ENCODE results near the gene ADAM12.
"Not testable (repeated sequence)": the region's sequence is repeated elsewhere in the genome, so short reads cannot be mapped to it uniquely, and the experiment has no call there.

Gene ADAM12

DNA sequence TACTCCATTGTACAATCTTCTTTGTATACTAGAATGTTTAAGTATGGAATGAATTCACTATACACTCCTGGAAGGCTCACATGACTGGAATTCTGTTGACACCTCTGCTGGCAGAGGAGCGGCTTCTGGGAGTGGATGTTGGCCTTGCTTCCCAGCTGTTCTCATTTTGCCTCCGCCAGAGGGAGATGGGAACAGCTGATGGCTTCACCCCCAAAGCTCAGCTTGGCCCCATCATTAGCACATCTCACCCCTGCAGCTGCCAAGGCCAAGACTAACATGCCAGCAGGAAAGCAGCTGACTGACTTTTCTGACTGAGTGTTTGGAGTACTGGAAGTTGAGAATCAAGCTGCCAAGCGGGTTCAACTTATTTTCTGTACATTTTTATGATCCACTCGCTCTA lies 15.1 kb downstream of the ADAM12 start:
- DNase-seq = no peak

DNA sequence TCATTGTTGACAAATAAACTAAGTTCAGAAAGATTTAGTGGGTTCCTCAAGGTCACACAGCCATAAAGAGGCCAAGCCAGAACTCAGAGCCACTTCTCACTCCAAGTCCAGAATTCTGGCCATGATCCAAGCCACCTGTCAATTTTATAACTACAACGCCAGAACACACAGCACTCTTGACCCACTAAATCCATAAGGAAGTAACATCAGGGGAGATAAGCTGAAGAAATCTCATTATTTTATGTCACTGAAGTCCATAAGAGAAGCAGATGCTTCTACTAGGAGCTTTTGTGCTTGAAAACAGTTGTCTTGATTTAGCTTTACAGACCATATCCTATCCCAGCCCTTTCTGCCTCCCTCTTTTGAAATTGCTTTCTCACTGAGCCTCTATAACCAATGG lies 15.9 kb downstream of the ADAM12 start:
- no peak for DNase-seq

DNA sequence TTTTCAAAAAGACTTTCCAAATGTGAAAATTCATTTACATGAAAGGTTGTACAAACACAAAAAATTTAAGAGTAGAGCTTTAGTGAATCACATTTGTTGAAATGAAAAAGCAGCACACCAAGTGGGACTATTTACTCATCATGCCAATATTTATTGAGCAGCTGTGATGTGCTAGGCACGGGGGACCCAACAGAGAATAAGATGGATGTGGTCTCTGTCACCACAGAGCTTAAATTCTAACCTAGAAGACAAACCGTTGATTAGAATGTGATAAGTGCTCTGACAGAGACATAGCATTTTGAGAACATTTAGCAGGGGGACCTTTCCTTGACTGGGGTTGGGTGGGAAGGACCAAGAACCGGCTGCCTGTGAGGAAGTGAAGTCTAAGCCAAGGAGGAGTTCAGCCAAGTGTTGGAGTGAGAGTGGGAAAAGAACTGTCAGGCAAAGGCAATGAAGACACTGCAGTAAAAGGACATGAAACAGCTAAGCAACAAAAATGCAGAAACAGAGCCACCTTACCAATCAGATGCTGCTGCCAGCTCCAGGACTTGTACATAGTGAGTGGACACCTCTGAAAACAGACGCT lies 19.1 kb downstream of the ADAM12 start:
- no peak for DNase-seq

DNA sequence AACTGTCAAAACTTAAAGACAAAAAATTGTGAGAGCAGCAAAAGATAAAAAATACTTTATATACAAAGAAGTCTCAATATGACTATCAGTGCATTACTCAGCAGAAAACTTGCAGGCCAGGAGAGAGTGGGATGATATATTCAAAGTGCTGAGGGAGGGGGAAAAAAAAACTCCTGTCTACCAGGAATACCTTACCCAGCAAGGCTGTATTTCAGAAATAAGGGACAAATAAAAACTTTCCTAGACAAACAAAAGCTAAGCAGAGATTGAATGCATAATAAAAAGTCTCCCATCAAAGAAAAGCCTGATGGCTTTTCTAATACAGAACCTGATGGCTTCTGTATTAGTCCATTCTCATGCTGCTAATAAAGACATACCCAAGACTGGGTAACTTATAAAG lies 31.1 kb downstream of the ADAM12 start:
- DNase-seq = no peak

DNA sequence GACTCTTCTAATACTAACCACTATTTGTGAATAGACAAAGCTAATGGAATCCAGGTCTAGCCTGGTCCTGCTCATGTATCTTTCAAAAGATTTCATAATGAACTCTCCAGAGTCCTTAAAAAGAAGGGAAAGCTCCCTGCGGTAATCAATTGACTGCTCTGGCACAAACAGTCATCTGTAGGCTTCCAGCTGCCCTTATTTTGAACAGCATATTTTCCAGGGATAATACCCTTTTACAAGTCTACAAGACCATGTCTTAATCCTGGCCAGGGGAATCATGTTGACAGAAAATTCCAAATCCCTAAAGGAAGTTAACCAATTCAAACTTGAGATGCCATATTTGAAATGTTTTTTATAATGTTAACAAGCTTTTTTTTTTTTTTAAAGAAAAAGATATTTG lies 34.6 kb downstream of the ADAM12 start:
- no peak for DNase-seq

DNA sequence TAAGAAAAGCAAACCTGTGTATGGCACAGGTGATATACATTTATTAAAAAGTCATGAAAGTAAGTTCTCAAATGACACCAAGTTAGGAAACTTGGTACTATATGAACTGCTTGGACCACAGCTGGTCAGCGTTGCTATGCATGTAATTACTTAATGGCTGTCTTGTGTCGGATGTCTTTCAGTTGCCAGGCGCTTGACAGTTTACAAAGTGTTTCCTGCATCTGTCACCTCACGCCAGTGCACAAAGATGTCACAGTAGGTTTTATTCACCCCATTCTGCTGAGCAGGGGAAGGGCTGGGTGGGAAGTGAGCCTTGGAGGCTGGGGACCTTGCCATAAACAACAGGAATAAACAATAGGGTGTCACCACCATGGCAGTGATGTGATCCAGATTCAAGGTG lies 35.8 kb downstream of the ADAM12 start:
- DNase-seq = no peak

DNA sequence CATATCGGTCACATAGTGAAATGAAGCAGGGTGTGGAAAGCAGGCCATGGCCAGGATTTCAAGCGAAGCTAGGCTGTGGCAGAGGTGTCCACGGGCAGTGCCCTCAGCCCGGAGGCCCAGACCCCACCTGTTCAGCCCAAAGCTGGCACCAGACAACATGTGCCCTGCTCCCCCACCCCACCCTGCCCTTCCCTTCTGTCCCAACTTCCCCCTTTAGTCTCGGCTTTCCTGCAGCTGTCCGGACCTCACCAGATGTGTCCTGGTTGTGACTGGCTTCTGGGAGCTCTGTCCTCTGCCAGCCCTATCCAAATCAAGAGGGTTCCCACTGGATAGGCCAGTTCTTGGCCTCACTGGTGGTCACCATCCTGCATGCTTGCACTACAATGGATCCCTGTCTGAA lies 37.3 kb downstream of the ADAM12 start:
- no peak for DNase-seq

DNA sequence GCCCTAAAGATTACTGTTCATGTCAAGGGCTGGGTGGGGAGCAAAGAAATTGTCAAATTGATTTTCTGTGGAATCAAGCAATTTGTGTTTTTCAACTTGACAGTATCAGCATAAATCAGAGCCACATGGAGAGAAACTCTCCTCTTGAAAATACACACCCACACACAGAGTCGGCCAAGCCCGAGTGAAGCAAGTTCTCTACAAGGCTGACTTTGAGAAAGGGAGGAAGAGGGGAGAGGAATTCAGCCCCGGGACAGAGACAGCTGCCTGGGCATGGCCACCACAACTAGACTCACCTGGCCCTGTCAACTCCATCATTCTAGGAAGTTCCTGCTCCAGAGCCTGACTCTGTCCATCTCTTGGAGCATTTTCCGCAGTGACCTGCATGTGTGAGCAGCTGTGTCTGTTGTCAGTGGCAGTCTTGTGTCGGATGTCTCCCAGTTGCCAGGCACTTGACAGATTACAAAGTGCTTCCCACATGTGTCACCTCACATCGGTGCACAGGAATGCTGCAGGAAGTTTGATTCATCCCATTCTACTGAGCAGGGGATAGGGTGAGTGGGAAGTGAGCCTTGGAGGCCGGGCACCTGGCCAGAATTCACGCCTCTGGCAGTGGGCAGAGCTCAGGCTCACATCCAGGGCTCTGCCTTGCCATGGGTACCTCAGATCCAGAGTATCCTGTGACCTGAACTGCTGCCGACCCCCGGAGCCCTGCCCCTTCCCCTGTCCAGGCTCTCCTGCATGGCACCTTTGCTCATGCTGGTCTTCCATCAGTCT lies 37.9 kb downstream of the ADAM12 start:
- no peak for DNase-seq

DNA sequence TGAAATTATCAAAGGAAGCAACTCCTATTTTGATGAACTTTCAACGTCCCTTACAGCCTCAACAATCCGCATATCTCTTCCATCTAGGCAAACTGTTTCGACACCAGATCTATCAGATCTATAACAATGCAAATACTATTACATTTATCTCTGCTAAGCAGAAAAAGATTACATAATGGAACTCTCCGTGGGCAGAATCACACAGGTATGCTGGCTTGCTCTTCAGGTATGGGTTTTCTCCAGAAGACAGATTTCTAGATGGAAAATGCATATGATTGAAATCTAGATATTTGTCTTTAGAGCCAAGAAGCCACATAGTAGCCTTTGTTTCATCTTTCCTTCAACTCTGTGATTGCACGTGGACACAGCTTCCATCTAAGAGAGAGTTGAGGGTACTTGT lies 38.6 kb downstream of the ADAM12 start:
- DNase-seq = no peak

DNA sequence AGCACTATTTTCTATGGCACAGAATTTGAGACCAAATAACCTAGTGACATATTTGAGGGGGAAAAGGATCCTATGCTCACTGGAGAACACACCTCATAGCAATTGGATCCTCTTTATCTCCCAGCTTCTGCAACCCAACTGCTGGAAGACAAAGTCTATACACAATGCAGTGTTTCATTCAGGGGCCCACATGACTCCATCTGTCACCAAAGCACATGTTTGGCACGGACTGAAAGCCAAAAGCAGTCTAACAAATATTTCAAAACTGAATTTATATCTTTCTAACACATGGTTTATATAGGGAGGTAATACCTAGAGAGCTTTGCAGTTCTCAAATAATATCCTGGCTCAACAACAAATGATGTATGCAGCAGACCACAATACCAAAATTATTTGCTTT lies 39.2 kb downstream of the ADAM12 start:
- no peak for DNase-seq

DNA sequence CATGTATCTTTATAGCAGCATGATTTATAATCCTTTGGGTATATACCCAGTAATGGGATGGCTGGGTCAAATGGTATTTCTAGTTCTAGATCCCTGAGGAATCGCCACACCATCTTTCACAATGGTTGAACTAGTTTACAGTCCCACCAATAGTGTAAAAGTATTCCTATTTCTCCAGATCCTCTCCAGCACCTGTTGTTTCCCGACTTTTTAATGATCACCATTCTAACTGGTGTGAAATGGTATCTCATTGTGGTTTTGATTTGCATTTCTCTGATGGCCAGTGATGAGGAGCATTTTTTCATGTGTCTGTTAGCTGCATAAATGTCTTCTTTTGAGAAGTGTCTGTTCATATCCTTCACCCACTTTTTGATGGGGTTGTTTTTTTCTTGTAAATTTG lies 44.8 kb downstream of the ADAM12 start:
- DNase-seq = not testable (repeated sequence)

DNA sequence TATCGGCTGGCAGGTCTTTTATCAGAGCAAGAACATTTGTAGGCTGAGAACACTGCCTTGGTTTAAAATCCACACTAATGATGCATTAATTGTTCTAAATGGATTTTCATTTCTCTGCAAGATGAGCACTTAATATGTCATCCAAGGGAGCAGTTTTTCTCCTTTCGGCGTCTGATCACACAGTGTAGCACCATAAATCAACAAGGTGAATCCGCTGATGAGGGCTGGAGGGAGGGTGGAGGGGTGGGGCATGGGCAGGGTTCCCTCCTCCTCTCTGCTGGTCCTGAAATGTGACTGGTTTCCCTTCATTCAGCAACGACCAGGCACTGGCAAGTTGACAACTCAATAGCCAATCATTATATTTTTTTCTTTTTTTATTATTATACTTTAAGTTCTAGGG lies 45.6 kb downstream of the ADAM12 start:
- no peak for DNase-seq

DNA sequence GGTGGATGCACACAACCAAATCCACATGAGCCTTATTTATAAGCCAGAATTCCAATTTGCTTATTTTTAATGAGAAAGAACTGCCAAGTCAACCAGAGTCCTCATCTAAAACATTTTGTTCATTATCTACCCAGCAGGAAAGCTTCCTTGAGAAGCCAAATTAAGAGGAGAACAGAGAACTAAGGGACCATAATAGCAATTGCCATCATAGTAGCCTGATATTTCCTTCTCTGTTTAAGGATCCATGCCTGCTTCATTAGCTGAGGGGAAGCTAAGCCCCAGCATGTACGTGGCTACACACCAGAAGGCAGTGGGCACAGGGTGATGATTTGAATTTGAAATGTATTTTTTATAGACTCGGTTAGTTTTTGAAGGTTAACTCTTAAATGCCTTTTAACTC lies 46.8 kb downstream of the ADAM12 start:
- DNase-seq = no peak

DNA sequence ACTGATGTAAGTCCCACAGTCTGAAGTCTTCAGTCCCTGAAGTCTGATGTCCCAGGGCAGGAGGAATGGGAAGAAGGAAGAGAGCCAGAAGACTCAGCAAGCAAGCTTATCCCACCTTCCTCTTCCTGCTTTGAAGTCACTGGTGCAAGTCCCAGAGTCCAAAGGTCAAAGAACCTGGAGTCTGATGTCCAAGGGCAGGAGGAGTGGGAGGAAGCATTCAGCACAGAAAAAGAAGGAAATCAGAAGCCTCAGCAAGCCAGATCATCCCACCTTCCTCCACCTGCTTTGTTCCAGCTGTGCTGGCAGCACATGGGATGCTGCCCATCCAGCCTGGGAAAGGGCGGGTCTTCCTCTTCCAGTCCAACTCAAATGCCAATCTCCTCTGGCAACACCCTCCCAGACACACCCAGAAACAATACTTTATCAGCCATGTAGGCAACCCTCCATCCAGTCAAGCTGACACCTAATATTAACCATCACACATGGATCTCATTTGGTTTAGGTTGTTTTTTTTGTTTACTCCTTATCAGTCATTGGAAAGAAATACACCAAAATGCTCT lies 50.9 kb downstream of the ADAM12 start:
- DNase-seq = no peak

DNA sequence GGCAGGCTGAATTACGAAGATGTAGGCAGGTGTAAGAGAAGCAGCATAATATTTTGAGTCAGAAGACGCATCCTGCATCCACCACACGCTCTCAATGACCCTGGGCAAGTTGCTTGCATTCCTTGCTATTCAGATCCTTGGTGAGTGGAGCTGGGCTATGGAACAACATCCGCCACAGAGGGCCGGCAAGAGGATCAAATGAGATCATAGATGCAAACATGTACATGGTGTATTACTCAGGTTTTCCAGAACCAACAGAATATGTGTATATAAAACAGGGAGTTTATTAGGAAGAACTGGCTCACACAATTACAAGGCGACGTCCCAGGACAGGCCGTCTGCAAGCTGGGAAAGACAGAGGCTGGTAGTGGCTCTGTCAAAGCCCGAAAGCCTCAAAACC lies 51.5 kb downstream of the ADAM12 start:
- DNase-seq = no peak

DNA sequence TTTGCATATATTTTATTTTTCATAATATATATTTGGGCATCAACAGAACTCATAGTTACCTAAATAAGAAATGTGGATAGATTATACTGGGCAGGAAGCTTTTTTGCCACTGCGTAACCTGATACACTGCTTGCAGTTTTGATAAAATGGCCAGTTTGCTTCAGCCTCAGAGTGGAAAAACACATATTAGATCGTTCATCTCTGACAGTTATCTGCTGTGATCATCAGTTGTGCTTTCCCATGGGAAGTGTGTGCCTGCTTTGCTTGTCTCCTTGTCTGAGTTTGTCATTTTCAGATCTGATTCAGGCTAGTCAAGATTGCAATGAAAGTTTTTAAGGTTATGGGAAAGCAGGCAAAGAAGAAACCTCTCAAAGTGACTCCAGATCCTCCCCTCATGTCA lies 54.0 kb downstream of the ADAM12 start:
- DNase-seq = no peak

DNA sequence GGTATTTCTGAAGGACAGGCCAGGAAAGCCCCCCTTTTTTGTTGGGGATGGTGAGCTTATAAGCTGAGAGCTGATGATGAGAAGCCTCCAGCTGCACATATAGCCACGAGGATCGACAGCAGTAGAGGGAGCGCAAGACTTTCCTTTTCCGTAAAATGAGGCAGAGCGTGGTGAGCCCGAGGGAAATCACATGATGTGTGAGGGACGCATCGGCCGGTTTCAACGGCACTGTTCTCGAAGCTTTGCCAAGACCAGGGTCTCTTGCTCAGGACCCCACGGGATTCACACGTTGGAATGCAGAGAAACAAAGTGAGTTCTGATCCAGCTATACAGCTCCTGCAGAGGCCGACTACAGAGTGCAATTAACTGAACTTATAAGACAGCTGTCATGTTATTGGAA lies 55.7 kb downstream of the ADAM12 start:
- no peak for DNase-seq

DNA sequence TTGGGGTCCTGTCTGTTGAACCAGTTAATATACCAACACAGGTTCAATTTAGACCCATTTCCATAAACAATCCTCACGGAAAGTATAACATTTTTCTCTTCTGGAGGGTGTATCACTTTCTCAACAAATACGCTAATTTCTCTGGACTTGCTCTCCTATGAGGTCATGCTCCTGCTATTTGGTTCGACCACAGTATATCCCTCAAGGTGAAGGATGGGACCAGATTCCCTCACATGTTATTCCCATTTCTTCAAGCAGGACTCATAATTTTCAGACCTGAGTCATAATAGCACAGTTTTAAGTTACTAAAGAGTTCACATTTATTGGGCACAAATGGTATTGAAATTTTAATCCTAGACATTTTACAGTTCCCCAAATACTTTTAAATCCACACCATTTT lies 57.2 kb downstream of the ADAM12 start:
- DNase-seq = no peak

DNA sequence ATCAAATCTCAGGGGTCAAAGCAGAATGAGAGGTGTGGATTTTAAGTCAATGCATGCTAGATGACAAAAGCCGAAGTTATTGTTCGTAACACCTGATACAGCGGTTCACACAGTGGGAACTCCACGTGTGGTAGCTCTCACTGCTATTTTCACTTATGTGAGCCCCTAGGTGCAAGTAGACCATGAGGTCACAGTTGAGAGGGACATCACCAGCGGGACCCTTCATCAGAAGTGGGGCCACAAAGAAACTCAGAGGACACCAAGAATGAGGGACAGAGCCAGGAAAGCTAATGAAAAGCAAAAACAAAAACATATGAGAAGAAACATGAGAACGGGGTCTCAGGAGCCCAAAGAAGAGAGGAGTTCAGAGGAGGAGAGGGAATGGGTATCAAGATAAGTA lies 63.5 kb downstream of the ADAM12 start:
- no peak for DNase-seq

DNA sequence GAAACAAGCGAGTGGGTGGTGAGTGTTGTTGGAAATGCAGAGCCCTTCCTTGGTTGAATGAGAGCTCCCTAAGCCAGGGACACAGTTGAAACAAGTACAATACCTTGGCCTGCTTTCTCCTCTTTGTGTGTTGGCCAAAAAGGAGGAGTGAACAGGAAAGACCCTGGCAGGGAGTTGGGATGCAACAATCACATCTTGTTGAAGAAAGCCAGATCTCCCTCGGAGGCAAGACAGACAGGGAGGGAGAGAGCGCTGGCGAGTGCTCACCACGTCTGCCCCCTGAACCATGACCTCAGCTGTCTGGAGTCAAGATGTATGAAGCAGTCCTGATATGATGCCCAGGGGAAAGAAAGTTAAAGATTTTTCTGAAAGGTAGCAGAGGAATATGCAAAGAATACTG lies 66.8 kb downstream of the ADAM12 start:
- DNase-seq = no peak

DNA sequence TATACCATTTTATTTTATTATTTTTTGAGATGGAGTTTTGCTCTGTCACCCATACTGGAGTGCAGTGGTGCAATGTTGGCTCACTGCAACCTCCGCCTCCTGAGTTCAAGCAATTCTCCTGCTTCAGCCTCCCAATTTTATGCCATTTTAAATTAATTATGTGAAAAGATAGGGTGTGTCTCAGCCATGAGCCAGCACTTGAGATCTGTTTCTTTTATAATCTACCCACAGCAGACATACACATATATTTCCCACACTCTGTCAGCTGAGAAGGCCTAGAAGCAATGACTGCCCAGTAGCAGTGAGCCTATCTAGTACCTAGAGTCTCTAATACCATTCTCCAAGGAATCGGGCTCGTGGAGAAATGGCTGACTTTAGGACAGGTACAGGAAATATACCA lies 70.5 kb downstream of the ADAM12 start:
- DNase-seq = no peak

DNA sequence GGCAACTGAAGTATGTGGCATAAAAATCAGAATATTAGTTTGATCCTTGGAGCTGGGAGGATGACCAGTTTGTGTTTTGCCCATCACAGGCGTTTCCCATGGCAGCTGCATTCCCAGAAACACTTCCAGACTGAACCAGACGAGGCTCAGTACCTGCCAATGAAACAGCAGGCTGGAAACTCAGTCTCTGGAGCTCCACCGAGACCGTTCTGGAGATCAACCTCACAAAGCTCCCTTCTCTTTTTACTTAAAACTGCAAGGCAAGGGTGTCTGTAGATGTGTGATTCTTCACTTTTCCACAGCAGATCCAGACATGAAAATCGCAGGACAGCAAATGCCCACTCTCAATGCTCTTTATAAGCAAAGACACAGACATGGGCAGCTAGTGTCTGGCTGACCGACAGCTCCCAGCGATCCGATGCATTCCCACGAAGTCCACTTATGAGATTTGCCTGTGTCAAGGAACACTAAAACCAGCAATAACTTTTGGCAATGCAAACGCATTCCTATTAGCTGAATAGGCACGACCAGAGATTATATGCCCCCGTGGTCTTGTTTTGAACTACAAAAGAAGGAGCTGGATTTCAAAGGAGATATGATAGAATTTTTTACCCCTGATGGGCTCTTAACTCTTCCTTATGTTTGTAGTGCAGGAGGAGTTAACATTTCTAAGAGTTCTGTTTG lies 72.6 kb downstream of the ADAM12 start:
- no peak for DNase-seq

DNA sequence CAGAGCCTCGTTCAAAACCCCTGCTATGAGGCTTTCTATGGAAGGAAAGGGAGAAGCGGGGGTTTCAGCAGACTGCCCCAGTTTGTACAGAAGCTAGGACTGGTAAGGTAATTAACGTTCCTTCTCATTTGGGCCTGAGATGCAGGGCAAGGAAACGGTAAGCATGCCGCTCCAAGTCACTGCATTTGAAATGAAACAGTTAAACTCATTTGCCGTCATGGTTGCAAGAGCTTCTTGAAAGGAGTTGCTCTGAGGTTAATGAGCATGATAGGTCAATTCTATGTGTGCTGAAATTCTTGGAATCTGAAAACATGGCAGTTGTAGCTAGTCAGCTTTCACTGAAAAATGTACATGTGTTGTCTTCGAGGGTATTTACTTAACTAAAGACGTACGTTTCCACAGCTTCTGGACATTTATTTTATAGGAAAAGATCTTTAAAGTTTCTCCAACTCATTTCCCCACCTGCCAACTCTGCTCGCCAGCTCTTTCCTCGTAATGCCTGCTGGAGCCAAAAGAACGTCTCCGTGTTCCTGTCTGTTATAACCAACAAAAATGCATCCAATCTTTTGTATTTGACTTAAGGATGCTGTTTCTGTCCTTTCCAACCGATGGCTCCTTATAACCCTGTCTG lies 73.3 kb downstream of the ADAM12 start:
- DNase-seq = no peak

DNA sequence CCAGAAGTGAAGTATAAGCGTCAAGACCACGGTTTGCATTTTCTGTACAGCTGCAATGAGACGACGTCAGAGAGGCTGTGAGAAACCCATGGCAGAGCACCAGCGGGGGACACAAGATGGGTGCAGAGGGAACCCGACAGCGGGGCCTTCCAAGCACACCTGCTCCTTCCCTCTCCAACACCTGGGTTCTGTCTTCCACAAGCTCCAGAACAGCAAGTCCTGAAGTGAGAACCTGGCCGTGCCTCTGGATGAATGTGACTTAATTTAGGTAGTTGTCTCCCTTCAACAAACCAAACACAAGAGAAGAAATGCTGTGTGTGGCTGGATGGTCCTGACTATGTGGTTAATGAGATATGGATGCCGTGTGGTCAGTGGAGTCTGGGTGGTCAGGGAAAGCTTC lies 76.1 kb downstream of the ADAM12 start:
- DNase-seq = no peak
